H9 (cell line): Measurements from ENCODE around the gene BTBD3. TPM values are rescaled to one million over a fixed set of nuclear protein-coding genes. Genes with fewer than 3 reads are reported as not detected.

ENCODE experiments used
- DNase-seq: peaks from one replicate; pipeline ENCODE4 v3.0.0-alpha.2; 2017
- H2AFZ ChIP-seq: one replicate; pipeline ENCODE4 v1.6.1; 2013; ENCODE audit warnings: mild to moderate bottlenecking, low read length, control low read depth, moderate library complexity
- H2AK5ac ChIP-seq: 2 replicates; pipeline ENCODE4 v1.6.1; 2013; ENCODE audit warnings: low read length, control low read depth, mixed read lengths; ENCODE audit not compliant: insufficient read length
- H2BK120ac ChIP-seq: one replicate; pipeline ENCODE4 v1.6.1; 2013; ENCODE audit warnings: low read depth, mild to moderate bottlenecking, low read length, control low read depth, inconsistent platforms; ENCODE audit not compliant: poor library complexity, severe bottlenecking
- H2BK12ac ChIP-seq: 2 replicates; pipeline ENCODE4 v1.6.1; 2013; ENCODE audit warnings: low read length, control low read depth, mixed read lengths, low read depth; ENCODE audit not compliant: insufficient read length
- H2BK15ac ChIP-seq: 2 replicates; pipeline ENCODE4 v1.6.1; 2013; ENCODE audit warnings: low read depth, low read length, control low read depth
- H2BK20ac ChIP-seq: one replicate; pipeline ENCODE4 v1.6.1; 2013; ENCODE audit warnings: low read depth, mild to moderate bottlenecking, low read length, control low read depth, inconsistent platforms; ENCODE audit not compliant: poor library complexity, severe bottlenecking
- H2BK5ac ChIP-seq: 2 replicates; pipeline ENCODE4 v1.6.1; 2013; ENCODE audit warnings: low read length, control low read depth, mixed read lengths; ENCODE audit not compliant: insufficient read length
- H3K14ac ChIP-seq: 2 replicates; pipeline ENCODE4 v1.6.1; 2013; ENCODE audit warnings: low read length, control low read depth; ENCODE audit not compliant: insufficient read depth
- H3K18ac ChIP-seq: 2 replicates; pipeline ENCODE4 v1.6.1; 2013; ENCODE audit warnings: low read depth, mild to moderate bottlenecking, mixed read lengths, low read length, control low read depth; ENCODE audit not compliant: insufficient read length
- H3K23ac ChIP-seq: 2 replicates; pipeline ENCODE4 v1.6.1; 2013; ENCODE audit warnings: low read length, control low read depth, mixed read lengths, low read depth; ENCODE audit not compliant: insufficient read length
- H3K23me2 ChIP-seq: 2 replicates; pipeline ENCODE4 v1.6.1; 2013; ENCODE audit warnings: low read depth, mild to moderate bottlenecking, mixed read lengths, low read length, control low read depth; ENCODE audit not compliant: insufficient read length, poor library complexity, severe bottlenecking
- H3K27ac ChIP-seq: 2 replicates; pipeline ENCODE4 v1.5.1; 2013; ENCODE audit warnings: low read length, control low read depth, mixed read lengths, low read depth; ENCODE audit not compliant: insufficient read length
- H3K27me3 ChIP-seq: 2 replicates; pipeline ENCODE4 v1.6.1; 2013; ENCODE audit warnings: low read length, control low read depth, inconsistent platforms; ENCODE audit not compliant: insufficient read depth
- H3K4ac ChIP-seq: 2 replicates; pipeline ENCODE4 v1.6.1; 2013; ENCODE audit warnings: low read depth, mild to moderate bottlenecking, control low read depth, inconsistent platforms, low read length, moderate library complexity
- H3K4me1 ChIP-seq: 2 replicates; pipeline ENCODE4 v1.6.1; 2013; ENCODE audit warnings: low read length, control low read depth, inconsistent platforms; ENCODE audit not compliant: insufficient read depth
- H3K4me2 ChIP-seq: 2 replicates; pipeline ENCODE4 v1.6.1; 2013; ENCODE audit warnings: low read length, control low read depth, mixed read lengths; ENCODE audit not compliant: insufficient read length, insufficient read depth
- H3K56ac ChIP-seq: 2 replicates; pipeline ENCODE4 v1.6.1; 2013; ENCODE audit warnings: low read depth, mild to moderate bottlenecking, mixed read lengths, low read length, control low read depth; ENCODE audit not compliant: insufficient read length
- H3K79me1 ChIP-seq: 2 replicates; pipeline ENCODE4 v1.6.1; 2013; ENCODE audit warnings: low read depth, mild to moderate bottlenecking, moderate library complexity, low read length, control low read depth, inconsistent platforms; ENCODE audit not compliant: insufficient read depth, poor library complexity, severe bottlenecking
- H3K79me2 ChIP-seq: 2 replicates; pipeline ENCODE4 v1.6.1; 2013; ENCODE audit warnings: low read length, control low read depth, inconsistent platforms; ENCODE audit not compliant: insufficient read depth
- H3K9ac ChIP-seq: 2 replicates; pipeline ENCODE4 v1.6.1; 2013; ENCODE audit warnings: low read length, control low read depth, mixed read lengths; ENCODE audit not compliant: insufficient read length; ENCODE audit errors: extremely low read depth
- H3K9me3 ChIP-seq: one replicate; pipeline ENCODE4 v1.6.1; 2013; ENCODE audit warnings: low read depth, low read length, inconsistent platforms; ENCODE audit not compliant: control insufficient read depth
- H3T11ph ChIP-seq: one replicate; pipeline ENCODE4 v1.6.1; 2013; ENCODE audit warnings: mild to moderate bottlenecking, low read length, control low read depth, inconsistent platforms
- H4K20me1 ChIP-seq: one replicate; pipeline ENCODE4 v1.6.1; 2013; ENCODE audit not compliant: control insufficient read depth, insufficient read length, insufficient read depth
- H4K5ac ChIP-seq: 2 replicates; pipeline ENCODE4 v1.6.1; 2013; ENCODE audit warnings: low read depth, mild to moderate bottlenecking, mixed read lengths, low read length, control low read depth; ENCODE audit not compliant: insufficient read length
- H4K8ac ChIP-seq: replicated peaks from 2 replicates; pipeline ENCODE4 v1.6.1; 2013; ENCODE audit warnings: low read length, control low read depth, mixed read lengths, low read depth; ENCODE audit not compliant: insufficient read length
- H4K91ac ChIP-seq: 2 replicates; pipeline ENCODE4 v1.6.1; 2013; ENCODE audit warnings: low read depth, mild to moderate bottlenecking, moderate library complexity, mixed read lengths, low read length, control low read depth; ENCODE audit not compliant: insufficient read length
- H3K27ac Mint-ChIP-seq, 3 experiments: 2 replicates in 2 of 3; 3 replicates in 1 of 3; pipeline ENCODE4 v1.8.0; 2020 to 2021; ENCODE audit warnings: mixed read lengths in 3 of 3, mild to moderate bottlenecking in 1 of 3, moderate library complexity in 1 of 3
- H3K27me3 Mint-ChIP-seq: 2 replicates; pipeline ENCODE4 v1.8.0; 2021; ENCODE audit warnings: low read depth, mild to moderate bottlenecking, moderate library complexity, mixed read lengths
- H3K36me3 Mint-ChIP-seq, 3 experiments: 2 replicates in 2 of 3; 3 replicates in 1 of 3; pipeline ENCODE4 v1.8.0; 2020 to 2021; ENCODE audit warnings: low read depth in 3 of 3, mixed read lengths in 3 of 3; ENCODE audit not compliant: insufficient read depth in 1 of 3
- H3K4me1 Mint-ChIP-seq, 2 experiments: 2 replicates each; pipeline ENCODE4 v1.8.0; 2020; ENCODE audit warnings: mixed read lengths in 2 of 2
- H3K4me3 Mint-ChIP-seq, 2 experiments: 2 replicates in 1 of 2; 3 replicates in 1 of 2; pipeline ENCODE4 v1.8.0; 2020 to 2021; ENCODE audit warnings: mild to moderate bottlenecking in 2 of 2, mixed read lengths in 2 of 2, moderate library complexity in 1 of 2
- H3K9me3 Mint-ChIP-seq, 2 experiments: 2 replicates in 1 of 2; 3 replicates in 1 of 2; pipeline ENCODE4 v1.8.0; 2020; ENCODE audit warnings: mild to moderate bottlenecking in 2 of 2, mixed read lengths in 2 of 2, moderate library complexity in 1 of 2
- WGBS: extraction: QIAGEN DNeasy Blood & Tissue Kit; methylation state at CpG from one replicate; pipeline ENCODE4 v1.1.7; 2013; ENCODE audit warnings: missing lambda C conversion rate, low lambda C conversion rate, mixed read lengths; ENCODE audit not compliant: insufficient read length; ENCODE audit errors: extremely low coverage; 5-methylcytosine and 5-hydroxymethylcytosine counted together
- total RNA-seq: library from RNA; stranded (reverse); gene quantifications from 2 replicates; pipeline ENCODE4 v1.2.1, GENCODE V29; 2021
- TF ChIP-seq, protein P1 (sequence below): fragments of 200-600 bp; sonication (generic); conservative IDR thresholded peaks from 3 replicates; pipeline ENCODE4 v1.8.0; 2021; ENCODE audit warnings: antibody characterized with exemption, mild to moderate bottlenecking

Gene BTBD3
- total RNA-seq, 1 experiment from 2014 or later, result 62.1 TPM

DNA sequence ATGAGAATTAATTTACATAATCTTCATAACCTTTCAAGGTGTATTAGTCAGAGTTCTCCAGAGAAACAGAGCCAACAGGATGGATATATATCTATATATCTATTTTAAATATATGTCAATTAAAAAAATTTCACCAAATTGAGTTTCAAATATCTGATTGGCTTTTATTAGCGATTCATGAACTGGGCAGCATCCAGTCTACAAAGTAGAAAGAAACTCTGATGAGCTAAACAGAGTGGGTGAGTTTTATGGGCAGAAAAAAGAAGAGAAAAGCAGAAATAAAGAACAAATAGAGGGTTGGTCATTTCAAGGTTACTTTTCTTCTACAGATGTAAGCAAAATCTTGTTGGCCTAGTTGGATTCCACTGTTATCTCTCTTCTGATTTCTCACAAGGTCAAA is 29.0 kb upstream of the BTBD3 start:
- no peaks in the 10 kb centered on the region for H4K20me1 ChIP-seq
- peaks cover 0 to 2% (median 0%) of the 10 kb centered on the region in 3 experiments; a peak in 2 of 7 replicates for H3K36me3 Mint-ChIP-seq
- H2BK120ac ChIP-seq, result no peak overlapping the region
- H2BK5ac ChIP-seq, result no peak overlapping the region
- no peaks in the 10 kb centered on the region for H3K79me1 ChIP-seq
- H2AFZ ChIP-seq, result no peak overlapping the region
- H3K56ac ChIP-seq, result no peak overlapping the region
- H3K23me2 ChIP-seq, result peaks cover 9% of the 10 kb centered on the region
- H4K91ac ChIP-seq, result no peak overlapping the region
- TF ChIP-seq, protein P1, sequence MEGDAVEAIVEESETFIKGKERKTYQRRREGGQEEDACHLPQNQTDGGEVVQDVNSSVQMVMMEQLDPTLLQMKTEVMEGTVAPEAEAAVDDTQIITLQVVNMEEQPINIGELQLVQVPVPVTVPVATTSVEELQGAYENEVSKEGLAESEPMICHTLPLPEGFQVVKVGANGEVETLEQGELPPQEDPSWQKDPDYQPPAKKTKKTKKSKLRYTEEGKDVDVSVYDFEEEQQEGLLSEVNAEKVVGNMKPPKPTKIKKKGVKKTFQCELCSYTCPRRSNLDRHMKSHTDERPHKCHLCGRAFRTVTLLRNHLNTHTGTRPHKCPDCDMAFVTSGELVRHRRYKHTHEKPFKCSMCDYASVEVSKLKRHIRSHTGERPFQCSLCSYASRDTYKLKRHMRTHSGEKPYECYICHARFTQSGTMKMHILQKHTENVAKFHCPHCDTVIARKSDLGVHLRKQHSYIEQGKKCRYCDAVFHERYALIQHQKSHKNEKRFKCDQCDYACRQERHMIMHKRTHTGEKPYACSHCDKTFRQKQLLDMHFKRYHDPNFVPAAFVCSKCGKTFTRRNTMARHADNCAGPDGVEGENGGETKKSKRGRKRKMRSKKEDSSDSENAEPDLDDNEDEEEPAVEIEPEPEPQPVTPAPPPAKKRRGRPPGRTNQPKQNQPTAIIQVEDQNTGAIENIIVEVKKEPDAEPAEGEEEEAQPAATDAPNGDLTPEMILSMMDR, result no peak
- no peaks in the 10 kb centered on the region for H3K27me3 ChIP-seq
- H3T11ph ChIP-seq, result no peak overlapping the region
- no CpG with 5 or more reads among the region's 1 CpG for WGBS
- H2AK5ac ChIP-seq, result no peak overlapping the region
- H3K4me1 Mint-ChIP-seq, result peaks cover 17 to 19% of the 10 kb centered on the region in 2 experiments
- H3K4me3 Mint-ChIP-seq, result no peak overlapping the region
- H3K9ac ChIP-seq, result no peak overlapping the region
- no peak overlapping the region for H3K14ac ChIP-seq
- H3K27ac Mint-ChIP-seq, result no peak overlapping the region
- no peak overlapping the region for H3K23ac ChIP-seq
- no peaks in the 10 kb centered on the region for H3K9me3 ChIP-seq
- H3K79me2 ChIP-seq, result no peaks in the 10 kb centered on the region; the same call in 1 of the 2 replicates
- H3K4me2 ChIP-seq, result no peak overlapping the region
- no peak overlapping the region for H3K4ac ChIP-seq
- no peak overlapping the region for H2BK15ac ChIP-seq
- peaks cover 15% of the 10 kb centered on the region for H3K27me3 Mint-ChIP-seq
- DNase-seq, result no peak
- H3K18ac ChIP-seq, result no peak overlapping the region
- no peak overlapping the region for H2BK20ac ChIP-seq
- no peak overlapping the region for H4K5ac ChIP-seq
- no peak overlapping the region for H4K8ac ChIP-seq
- H2BK12ac ChIP-seq, result no peak overlapping the region
- no peaks in the 10 kb centered on the region for H3K9me3 Mint-ChIP-seq
- no peaks in the 10 kb centered on the region for H3K4me1 ChIP-seq
- H3K27ac ChIP-seq, result no peak overlapping the region
